ENCODE results near the gene ST3GAL5.
A peak's percentile ranks its signal among the peaks of the same experiment; 100 is the strongest.

The ST3GAL5 gene

DNA sequence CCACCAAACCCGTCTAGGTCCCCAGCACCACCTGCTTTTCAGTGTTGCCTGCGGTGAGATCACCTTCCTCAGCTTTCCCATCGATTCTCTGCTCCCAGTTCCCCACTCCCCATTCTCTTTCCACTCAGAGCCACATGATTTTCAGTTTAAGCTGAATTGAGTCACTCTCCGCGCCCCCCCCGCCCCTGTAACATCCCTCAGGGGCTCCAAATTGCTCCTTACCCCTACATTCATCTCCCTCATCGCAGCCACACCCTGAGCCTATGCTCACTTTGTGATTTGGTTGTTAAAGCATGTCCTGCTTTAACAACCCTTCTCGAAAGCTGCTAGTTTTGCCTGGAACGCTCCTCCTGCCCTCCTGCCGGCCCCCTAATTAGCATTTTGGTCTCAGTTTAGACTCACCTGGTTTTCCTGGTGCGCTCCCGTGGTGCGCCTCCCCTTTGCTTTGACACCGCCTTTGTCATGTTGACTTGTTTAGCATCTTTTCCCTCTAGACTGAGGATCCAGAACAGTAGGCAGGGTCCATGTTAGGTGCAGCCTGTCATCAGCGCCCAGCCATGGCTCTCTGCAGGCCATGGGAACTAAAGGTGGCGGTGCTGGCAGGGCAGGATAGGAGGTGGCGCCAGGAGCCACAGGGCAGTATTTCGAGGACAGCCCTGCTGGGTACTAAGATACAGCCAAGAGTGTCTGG lies 60.8 kb downstream of the ST3GAL5 start:
- DNase-seq: no peak

DNA sequence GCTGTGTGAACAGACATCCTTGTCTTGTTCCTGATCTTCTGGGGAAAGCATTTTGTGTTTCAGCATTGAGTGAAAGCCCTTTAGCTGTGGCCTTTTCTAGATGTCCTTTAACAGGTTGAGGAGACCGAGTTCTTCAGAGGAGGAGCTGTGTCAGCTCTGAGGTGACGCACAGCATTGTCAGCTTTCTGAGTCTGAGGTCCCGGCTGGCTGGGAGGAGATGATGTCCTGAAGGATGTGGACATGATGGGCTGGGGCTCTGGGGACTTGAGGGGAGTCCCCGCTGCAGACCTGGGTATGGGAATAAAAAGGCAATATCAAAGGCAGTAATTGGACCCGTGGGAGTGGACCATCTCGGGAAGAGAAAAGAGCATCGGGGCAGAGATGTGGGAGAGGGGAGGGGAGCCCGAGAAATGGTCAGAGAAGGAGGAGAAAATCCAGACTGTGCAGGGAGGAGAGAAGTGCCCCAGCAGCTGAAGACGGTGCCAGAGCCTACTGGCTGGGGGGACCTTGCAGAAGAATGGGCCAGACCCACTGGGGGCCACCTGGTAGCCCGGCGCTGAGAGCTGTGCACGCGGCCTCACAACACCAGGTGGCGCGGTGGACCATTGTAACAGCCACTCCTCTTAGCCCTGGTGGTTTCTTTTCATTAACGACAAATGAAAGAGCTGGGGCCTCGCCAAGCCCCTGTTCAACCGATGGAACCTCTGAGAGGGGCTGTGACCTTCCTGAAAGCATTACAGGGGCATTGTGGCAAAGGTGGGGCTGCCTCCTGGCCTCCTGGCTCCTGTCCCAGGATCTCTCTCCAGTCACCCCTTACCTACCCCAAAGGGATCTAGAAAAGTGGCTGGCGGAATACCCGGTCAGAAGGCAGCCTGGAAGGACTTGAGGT lies 61.6 kb downstream of the ST3GAL5 start:
- DNase-seq: peak; percentile 89

- no peak for DNase-seq
These were observed 64.8 kb downstream of the ST3GAL5 start for GRCh38 chr2:85823951-85824350.

- no peak for DNase-seq
These were observed 66.0 kb downstream of the ST3GAL5 start for GRCh38 chr2:85822766-85823165.

GRCh38 chr2:85819811-85820510 lies 68.8 kb downstream of the ST3GAL5 start:
- no peak for DNase-seq

DNA sequence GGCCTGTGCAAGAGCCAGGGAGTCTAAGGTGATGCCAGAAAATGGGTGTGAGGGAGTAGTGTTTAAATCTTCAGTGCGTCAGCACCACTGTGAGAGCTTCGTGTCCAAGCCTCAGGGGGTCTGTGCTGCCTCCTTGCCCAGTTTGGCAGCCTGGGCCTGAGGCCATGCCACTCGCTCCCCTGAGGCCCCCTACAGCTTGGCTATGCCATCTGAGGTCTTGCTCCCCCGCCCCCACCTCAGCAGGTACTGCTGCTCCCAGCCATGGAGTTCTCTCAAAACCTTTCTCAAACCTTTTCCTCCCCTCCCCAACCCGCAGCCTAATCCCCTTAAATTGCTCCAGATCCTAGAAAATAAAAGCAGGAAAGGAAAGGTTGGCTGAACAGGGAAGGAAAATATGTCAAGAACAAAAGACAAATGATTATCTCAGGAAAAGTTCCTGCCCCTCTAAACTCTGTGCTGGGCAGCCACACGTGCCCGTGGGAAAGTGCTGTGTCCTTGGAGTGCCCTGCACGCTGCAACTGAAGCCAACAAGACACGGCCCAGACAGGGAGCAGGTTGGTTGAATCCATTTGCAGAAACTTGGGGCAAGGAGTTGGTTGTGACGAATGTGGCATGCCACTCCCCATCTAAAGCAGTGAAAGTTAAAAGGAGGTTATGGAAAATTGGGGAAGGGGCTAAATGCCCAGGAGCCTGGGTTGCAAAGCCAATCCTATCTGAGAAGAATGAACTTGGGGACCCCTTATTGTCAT lies 73.8 kb downstream of the ST3GAL5 start:
- DNase-seq: no peak

- DNase-seq: peak; percentile 87
These were observed 74.6 kb downstream of the ST3GAL5 start for GRCh38 chr2:85813982-85814801.

DNA sequence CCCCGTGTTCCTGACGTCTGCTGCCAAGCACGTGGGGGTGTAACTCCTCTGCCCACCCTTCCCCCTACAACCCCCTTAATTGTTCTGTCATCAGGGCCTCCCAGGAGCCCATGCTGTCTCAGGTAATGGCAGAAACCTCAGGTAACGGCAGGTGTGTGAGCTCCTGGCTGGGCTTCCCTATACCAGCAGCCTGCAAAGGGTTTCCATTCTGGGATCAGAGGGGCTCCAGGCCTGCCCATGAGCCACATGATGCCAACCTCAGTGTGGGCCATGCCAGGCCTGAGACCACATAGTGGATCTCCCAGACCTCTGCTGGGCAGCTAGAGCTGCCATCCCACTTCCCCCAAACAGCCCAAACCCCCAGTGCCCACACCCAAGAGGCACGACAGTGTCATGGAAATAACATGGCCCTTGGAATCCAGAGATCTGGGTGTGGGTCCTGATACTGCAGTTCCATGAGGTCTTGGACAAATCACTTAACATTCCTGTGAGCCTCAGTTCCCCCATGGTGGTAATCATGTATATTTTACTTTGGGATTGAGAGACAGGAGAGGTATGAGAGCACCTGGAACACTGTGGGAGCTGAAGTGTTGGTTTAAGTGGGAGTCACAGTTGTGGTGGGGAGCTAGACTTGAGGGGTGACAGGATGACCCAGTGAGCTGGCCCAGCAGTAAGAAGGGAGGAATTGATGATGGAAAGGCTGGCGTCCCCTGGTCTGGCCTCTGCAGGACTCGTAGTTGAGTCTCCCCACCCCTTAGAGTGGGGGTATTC lies 75.4 kb downstream of the ST3GAL5 start:
- DNase-seq: no peak

- no peak for DNase-seq
These were observed 76.6 kb downstream of the ST3GAL5 start for GRCh38 chr2:85812094-85812735.

GRCh38 chr2:85811180-85812093 lies 77.4 kb downstream of the ST3GAL5 start:
- no peak for DNase-seq

- no peak for DNase-seq
These were observed 78.2 kb downstream of the ST3GAL5 start for GRCh38 chr2:85810371-85811179.

- no peak for DNase-seq
These were observed 81.0 kb downstream of the ST3GAL5 start for GRCh38 chr2:85807756-85808155.

GRCh38 chr2:85806358-85807118 lies 82.3 kb downstream of the ST3GAL5 start:
- no peak for DNase-seq

DNA sequence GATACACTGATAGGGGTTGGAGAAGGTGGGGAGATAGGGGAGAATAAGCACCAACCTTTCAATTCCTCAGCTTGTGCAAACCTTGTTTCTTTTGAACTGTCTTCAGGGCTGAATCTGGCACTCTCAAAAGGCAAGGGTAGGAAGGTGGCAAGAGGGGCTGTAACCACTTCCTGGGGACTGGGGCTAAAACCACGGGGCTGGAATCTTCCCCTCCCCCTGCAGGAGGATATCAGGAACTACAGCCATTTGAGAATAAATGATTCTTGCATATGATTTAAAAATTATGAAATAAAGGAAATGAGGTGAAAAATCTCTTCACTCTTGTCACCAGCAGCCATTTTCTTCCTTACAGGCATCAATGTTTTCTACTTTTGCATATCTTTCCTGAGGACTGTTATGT lies 84.2 kb downstream of the ST3GAL5 start:
- DNase-seq: no peak

GRCh38 chr2:85803704-85804425 lies 84.9 kb downstream of the ST3GAL5 start:
- DNase-seq: no peak

GRCh38 chr2:85802354-85803103 lies 86.3 kb downstream of the ST3GAL5 start:
- no peak for DNase-seq
